GM04504 (cell line): Measurements from ENCODE around the gene TRPM3.

Experiments used
- DNase-seq: peaks from one replicate; pipeline ENCODE4 v3.0.0-alpha.2; 2012; ENCODE audit warnings: low read depth

TRPM3 gene

DNA sequence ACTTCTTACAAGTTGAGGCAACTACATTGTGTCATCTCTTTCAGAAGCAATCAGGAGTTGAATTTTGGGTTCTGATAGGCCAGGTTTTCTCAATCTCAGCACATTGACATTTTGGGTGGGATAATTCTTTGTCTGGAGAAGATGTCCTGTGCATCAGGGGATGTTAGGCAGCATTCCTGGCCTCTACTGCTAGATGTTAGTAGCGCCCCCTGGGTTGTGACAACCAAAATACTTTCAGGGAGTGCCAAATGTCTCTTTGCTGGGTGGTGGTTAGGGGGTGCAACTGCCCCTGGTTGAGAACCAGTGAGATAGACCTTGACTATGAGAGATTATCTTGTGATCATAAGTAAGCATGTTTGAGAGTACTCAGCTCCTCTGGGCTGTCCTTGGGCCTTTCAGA lies 542.7 kb downstream of the TRPM3 start:
- no peak for DNase-seq

DNA sequence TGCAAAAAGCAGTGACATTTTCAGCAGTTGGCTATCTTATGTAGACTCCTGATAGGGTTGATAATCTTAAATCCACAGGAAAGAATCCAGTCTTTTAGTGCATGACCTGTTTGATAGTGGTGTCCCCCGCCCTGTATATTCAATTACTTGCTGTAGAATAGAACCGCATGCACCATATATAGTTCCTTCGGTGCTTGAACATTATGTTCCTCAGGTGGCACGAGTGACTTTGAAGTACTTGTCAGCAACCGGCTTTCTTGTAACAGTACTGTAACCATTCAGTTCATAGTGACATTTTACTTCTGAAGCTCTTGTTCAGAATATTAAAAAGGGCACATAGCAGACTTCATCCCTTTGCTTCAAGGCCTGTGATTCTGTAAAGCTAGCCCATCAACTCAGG lies 543.8 kb downstream of the TRPM3 start:
- no peak for DNase-seq

DNA sequence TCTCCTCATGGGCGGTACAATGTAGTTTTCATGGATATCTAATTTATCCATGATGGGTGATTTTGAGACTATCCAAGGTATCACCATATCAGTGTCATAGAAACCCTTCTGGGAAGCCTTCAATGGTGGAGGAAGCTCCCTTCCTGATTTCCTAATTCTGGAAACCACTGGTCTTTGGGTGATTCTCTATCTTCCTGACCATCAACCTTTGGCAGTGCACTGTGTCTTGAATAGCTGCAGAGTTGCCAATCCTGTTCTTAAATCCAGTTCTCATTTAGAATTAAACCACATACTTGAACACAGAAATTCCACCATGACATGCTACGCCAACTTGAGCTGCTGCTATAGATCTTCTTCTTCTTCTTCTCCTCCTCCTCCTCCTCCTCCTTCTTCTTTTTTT lies 545.3 kb downstream of the TRPM3 start:
- DNase-seq: no peak

DNA sequence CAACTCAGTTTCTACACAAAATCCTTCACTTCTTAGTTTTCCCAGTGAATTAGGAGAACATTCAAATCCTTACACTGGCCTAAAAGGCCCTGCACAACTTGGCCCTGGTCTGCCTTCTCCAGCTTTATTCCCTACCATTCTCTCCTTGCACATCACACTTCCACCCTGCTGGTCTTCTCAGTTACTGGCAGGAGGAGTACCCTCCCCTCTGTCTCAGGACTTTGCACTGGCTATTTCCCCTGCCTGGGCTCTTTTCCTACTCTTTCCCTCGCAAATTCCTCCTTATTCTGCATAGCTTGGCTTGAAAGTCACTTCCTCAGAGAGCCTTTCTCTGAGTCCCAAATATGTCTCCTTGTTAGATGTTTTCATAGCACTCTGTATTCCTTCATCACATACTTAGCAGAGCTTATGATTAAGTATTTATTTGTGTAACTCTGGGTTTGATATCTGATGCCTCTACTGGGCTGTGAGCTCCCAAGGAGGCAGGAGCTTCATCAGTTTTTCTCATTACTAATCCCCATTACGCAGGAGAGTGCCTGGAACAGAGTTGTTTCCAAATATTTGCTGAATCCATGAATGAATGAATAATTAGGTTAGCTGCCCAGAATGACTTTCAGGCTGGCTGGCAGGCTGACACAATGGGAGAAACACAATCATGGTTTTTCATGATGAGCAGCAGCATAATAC lies 547.1 kb downstream of the TRPM3 start:
- DNase-seq: no peak

DNA sequence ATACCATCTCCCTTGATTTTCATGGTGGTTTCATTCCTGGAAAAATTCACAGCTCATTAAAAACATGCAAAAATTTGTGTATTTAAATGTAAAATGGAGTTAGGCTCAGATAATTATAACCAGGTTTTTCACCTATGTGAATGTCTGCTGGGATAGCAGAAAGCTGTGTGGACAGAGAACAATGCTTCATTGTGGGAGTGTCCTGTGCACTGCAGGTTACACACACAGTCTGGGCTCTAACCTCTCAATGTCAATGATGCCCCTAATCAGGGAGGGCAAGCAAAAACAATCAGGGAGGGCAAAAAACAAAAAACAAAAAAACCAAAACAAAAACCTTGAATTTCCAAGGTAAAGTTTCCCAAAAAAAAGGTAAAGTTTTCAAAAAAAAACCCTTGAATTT lies 548.1 kb downstream of the TRPM3 start:
- no peak for DNase-seq

DNA sequence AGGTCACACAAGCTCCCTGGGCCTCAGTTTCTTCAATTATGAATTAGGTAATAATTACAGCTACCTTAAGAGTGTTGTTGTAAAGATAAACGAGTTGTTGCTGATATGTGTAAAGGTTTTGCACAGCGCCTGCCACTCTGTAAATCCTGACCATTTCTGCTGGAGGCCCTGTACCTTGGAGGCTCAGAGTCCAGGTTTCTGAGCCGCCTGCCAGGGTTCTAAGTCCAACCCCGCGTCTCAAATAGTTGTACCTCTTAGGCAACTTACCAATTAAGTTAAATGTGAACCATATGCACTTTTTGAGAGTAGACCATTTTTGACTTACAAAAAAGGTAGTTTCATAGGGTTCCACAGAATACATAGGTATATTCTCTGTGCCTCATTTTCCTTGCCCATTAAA lies 550.2 kb downstream of the TRPM3 start:
- DNase-seq: no peak

DNA sequence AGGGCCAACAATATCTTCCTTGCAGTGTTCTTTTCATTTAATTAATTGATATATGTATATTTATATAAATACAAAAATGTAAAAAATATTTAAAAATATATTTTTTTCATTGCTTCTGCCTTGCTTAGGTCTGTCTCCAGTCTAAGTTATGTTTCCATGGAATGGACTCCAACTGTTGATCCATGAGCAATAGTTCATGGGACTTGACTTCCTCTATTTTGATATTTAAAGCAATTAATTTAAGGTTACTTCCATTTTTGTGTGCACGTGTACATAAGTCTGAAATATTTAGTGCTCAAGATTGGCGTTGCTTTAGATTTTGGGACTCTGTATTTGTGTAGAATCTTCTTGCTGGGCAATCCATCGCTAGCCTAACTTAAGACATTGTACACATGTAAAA lies 551.6 kb downstream of the TRPM3 start:
- DNase-seq: no peak

DNA sequence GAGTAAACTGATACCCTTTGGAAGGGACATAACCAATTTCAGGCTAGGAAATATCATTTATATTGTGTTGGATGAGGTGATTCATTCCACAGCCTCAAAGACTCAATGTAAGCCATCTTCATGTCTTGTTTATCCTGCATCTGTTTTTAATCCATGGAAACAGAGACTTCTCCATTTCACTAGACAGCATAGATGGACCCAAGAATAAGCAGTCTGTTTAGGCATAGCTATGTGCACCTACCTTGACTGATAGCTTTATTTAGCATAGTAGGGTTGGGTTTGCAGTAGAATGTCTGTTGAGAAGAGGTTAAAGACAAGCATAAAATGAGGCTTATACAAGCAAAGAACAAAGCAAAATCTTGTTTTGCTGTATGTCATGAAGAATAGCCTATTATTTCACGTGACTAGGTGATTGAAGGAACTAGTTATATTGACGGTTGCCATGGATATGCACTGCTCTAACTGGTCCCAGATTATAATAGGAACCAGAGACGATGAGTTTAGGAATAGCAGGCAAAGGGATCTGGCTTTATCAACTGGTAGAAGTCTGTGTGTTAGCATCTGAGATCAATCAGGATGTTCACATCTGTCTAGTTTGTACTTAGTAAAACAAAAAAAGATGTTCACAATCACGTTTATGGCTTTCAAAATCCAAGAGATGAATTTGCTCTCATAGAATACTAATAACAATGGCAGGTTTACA lies 552.2 kb downstream of the TRPM3 start:
- DNase-seq: no peak

DNA sequence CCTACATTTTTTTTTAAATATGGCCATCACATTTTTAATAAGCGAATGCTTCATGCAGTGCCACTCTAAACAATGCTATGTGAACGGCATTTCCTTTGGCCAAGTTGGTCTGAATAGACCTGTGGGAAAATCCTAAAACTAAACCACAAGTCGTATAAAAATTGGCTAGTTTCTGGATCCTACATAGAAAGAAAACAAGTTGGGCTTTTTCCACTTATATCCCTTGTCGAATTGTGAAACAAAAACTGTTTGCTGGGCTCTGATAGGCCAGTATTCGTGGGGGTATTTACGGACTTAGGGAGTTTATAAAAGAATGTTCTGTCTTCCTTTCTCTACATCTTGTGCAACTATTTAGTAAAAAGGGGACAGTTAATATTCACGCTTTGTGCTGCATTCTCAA lies 553.9 kb downstream of the TRPM3 start:
- DNase-seq: no peak

DNA sequence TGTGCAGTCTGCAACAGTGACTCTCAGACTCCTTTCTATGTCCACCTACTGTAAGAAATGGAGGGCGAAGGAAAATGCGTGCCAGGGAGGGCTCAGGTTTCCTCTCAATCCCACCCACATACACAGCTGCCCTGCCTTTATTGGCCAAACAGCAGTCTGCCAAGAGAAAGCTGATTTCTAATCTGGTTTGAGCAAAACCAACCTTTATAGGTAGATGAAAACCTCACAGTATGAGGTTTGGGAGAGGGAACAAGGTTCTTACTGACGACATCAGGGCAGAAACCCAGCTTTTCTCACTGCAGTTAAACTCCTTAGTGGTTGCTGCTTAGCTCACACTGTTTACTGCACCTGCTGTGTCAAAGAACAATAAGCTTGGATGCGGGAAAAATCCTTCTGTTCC lies 554.7 kb downstream of the TRPM3 start:
- no peak for DNase-seq

DNA sequence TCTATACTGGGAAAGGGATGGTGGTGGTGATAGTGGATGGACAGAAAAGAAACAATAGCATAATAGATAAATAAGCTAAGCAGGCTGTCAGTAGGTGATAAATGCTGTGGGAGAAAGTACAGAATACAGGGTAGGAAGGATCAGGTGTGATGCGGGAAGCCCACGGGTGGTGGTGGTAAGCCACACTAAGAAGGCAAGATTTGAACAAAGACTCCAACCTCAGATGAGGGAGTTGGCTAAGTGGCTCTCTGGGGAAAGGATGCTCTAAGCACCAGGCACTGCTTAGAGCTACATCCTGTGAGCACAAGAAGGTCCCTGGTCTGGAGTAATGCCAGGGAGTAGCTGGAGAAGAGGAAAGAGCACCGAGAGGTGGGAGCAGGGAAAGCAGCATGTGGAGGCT lies 555.4 kb downstream of the TRPM3 start:
- no peak for DNase-seq

DNA sequence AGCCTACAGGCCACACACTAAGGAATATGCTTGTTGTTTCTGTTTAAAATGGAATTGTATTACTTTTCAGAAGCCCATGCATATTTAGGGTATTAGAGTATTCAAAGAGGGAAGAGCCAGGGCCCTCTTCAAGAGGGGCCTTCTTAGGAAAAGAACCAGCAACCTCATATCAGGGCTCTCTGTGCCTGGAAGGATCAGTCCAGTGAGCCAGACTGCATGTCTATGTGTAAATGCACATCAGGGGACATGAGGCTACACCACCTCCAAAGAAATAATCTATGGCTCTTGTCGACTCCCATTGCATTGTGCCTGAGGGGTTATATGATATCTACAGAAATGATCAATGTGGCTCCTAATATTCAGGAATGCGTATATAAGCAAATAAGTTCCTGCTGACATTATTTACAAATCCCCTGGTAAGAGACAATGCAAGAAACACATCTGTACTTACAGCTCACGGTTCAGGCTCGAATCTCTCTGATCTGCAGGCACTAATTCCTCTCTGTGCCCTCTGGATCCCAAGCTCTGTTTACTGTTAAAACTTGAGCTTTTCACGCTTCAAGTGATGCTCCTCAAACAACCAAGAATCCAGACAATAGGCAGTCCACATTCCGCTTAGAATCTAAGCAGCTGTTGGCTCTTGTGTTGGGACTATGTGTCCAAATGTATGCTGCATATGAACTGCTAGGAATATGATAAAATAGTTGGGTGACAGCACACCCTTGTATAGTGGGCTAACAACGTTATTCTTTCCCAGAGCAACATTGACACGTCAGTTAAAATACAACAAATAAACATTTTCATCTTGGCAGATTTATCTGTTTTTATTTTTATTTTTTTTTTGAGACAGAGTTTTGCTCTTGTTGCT lies 556.7 kb downstream of the TRPM3 start:
- DNase-seq: no peak

DNA sequence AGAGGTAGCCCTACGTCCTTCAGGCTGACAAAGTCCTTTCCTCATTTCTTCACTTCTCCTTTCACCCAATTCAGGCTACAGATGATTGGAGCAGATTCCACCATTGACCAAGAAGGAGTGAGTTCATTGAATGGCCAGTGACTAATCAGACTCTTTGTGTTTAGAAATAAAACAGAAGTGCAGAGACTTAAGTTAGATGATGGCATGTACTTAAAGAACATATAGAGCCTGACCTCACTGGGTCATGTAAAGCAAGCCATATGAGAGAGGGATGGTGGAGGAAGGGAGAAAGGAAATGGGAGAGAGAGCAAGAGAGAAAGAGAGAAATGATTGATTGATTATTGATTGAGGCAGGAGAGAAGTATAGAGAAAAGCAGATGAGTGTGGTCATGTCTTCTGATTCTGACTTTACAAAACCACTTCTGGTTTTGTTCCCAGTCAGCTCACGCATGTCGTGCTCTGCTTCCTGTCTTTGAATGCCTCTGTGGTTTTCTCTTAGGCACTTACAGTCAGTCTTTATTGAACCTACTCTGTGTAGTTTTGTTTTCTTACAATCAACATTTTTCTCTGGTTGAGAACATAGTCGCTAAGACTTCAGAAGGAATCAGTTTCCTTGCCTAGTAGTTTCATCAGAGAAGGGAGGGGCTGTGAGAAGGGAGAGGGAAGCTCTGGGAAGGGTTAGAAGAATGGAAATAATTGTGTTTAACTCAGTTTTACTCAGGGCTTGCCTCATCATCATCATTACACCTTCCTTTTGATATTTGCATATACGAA lies 557.8 kb downstream of the TRPM3 start:
- peak; percentile 77 for DNase-seq

DNA sequence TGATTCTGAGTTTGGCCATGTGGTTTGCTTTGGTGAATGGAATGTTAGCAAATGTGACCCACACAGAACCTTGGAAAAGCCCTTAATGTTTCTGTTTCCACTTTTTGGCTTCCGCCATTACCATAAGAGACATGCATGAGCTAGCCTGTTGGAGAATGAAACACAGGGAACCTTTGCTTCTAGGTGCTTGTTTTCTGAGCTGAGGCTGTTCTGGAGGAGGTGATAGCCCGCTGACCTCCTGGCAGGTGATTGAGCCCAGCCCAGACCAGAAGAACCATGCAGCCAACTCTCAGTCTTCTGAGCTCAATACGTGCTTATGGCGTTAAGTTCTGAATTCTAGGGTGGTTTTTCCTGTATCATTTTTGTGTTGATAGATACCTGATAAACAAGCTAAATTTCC lies 558.4 kb downstream of the TRPM3 start:
- no peak for DNase-seq

DNA sequence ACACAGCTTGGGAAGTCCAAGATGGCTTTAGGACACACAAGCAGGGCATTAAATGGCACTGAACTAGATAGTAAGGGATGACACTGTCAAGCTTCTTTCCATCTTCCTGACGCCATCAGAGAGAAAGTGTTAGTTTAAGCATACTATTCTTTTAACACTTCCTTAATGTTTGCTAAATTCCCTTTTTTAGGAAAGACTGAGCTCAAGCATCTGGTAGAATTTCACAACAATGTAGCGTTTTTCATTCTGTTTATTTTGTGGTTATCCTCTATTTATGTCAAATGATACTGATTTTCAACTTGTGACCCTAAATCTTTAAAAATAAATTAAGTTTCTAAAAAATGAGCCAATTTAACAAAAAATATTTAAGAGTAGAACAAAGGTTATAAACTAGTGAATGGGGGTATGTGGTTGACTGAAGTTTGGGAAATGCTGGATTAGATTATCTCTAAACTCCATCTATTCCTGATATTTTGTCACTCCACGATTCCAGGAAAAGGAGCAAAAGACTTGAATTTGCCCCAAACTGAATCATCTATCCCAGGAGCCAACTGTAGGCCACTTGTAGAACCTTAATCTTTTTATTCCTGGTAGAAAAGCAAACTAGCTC lies 559.5 kb downstream of the TRPM3 start:
- no peak for DNase-seq

DNA sequence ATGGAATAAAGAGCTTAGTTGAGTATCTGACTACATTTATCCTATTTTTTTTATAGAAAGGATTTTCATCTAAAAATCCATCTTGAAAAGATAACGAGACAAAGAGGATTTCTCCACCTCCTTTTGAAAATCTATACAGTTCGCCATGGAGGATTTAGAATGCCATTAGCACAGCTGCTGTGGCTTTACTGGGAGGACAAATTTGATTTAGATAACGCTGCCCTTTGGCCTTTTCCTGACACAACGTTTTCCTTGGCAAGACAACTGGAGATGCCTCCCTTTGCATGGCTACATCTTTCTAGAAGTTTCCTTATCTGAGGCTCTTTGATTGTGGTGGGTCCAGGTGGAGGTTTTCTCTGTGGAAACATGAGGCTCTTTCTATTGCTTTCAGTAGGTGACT lies 560.3 kb downstream of the TRPM3 start:
- no peak for DNase-seq

DNA sequence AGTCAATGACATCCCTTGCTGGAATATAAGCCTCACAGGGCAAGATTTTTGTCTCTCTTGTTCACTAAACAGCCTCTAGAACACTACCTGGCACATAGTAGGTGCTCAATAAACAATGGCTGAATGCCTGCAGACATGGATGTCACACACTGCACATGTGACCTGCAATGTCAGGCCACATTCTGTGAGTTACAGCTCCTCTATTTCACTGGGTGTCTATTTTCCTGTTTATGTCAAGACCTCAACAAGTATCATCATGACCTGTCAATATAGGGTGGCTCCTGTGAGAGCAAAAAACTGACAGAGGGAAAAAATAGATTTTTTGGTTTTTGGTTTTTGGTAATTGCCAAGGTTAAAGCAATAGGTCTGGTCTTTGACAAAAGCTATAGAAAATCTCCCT lies 562.3 kb downstream of the TRPM3 start:
- DNase-seq: no peak

DNA sequence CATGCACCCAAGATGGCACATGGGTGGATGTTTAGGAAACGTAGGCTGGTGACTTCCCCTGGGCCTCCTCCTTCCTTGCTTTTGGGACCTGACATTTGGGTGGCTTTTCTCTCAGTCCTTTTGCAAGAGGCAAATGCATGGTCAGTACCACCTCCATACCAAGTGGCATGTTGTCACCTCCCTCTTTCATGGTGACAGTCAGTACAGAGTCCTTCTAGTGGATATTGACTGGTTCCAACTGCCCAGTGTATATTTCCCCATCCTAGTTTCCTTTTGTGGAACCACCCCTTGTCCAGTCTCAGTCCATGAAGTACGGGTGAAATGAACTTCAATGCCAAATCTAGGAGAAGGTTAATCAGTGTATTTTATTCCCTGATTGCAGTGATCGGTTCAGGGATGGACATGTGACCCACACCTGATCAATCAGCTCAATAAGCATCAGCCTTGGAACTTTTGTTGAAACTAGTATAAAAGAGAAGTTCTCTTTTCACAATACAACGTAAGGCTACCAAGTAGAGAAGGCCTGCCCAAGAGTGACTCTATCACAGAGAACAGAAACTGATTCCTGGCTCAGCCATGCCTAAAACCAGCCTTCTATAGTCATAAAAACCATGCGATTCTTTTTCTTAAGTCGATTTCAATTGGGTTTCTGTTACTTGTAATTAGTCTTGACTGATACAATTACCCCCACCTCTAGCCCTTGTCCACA lies 563.6 kb downstream of the TRPM3 start:
- no peak for DNase-seq

DNA sequence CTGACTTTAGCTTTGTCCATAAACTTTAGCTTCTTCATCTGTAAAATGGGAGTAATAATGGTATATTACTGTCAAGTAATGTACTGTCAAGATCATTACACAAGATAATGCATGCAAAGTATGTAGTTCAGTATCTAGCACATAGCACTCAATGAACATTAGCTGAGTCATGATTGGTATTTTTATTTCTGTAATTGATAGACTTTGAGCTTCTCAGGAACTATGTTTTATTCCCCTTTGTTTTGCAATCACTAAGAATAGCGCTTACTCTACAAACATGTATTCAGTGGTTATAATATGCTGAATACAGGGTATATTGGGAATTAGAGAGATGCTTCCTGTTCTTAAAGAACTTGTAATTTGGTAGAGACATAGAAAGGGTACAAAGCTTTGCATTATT lies 564.6 kb downstream of the TRPM3 start:
- no peak for DNase-seq

DNA sequence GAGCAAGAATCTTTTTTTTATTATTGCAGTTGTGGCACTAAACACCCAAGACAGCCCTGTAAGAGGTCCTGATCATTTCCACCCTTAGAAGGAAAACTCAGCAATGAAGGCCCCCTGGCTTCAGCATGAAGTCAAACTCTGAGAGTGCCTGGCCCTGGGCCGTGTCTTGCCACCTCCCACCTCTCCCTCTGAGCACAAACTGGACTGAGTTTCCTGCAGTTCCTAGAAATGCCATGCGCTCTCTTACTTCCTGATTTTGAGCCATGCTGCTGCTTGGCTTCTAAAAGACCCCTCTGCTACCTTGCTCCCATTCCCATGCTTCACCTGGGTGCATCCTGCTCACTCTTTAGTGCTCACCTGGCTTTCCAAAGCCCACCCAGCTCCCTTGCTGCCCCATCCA lies 566.5 kb downstream of the TRPM3 start:
- DNase-seq: no peak
